GM19467 (cell line): Measurements from ENCODE around the gene NAGPA.

Experiments
- ATAC-seq: cut with Tn5 transposase; IDR thresholded peaks from one replicate; pipeline ENCODE4 v1.9.1; 2021; ENCODE audit warnings: mild to moderate bottlenecking, moderate library complexity; ENCODE audit not compliant: unreplicated experiment

NAGPA gene

GRCh38 chr16:4979164-4979563, 54.6 kb downstream of the NAGPA start:
- ATAC-seq = no peak

GRCh38 chr16:4976611-4977145, 57.1 kb downstream of the NAGPA start:
- ATAC-seq = no peak

- ATAC-seq = peak; percentile 84
Measured at GRCh38 chr16:4976079-4976478, 57.7 kb downstream of the NAGPA start.
